ENCODE measurements around the gene DSPP.
"Not testable (repeated sequence)": the region's sequence is repeated elsewhere in the genome, so short reads cannot be mapped to it uniquely, and the experiment has no call there.

DSPP gene

DNA sequence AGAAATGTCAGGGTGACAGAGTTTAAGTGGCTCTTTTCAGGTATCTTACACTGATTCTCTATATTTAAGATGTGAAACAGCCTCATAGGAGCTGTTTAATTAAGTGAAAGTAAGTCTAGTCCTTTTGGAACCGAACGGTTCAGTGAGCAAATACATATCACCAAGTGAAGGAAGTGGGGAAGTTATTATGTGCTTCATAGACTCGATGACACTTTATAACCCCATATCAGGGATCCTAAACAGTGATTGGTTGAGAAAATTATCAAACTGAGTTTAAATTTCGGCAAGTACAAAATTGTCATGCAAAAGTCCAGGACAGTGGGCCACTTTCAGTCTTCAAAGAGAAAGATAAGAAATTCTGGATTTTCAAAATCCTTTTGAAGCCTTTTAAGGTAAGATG lies at the start of gene DSPP:
DSPP (plus strand) TSS at position 301 of the 400 bp plus-strand sequence. CDS start 2,380 bp downstream, outside the sequence.
- in situ Hi-C loops (cut with HindIII; ENCODE audit: low sequenced_read_pairs), result no loop called here

DNA sequence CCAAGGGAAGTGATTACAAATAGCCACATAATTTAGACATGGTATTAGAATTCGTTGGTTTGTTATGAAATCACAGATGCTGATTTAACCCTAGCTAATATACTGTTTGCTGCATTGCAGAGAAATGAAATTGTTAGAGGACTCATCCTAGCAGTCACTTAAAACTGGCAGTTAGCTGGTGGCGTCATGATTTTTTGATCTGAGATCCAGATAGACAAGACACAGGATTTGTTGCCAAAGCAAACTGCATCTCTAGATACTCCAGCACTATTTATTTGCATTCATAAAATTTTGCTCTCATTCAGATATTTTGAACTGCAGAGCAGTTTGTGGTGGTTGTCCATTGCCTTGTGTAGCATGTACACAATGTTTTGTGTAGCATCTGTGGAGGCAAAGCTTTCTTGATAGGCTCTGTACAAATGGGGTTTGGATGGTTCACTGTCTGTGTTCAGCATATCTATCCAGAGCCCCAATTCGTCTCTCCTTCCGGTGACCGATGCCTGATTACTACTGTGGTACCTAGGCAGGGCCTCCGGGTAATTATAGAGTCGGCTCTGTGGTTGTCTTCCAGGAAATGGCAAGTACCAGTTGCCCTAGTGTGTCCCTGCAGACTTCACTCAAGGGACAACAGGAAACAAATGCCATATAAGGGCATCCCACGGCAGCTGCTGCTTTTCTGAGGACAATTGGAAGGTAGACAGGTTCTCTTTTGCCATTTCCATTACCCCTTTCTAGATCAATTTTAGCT lies 49.1 kb upstream of the DSPP start:
- in situ Hi-C loops (cut with HindIII; ENCODE audit: low sequenced_read_pairs), result no loop called here

DNA sequence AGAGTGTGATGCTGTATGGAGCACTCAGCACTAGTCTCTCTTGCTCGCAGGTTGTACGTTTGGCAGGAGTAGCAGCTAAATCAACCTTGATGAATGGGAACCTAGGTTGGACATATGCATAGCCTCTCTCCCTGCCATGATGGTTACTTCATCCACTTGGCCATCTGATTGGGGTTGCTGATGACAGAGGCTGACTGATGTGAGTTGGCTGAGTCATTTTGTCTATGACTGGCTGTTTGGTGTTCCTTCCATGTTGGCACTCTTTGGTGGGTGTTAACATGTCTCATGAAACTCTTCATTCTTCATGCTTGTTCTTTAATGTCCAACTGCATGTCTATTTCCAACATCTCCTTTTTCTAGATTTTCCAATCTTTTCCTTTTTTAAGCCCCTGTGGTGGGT lies 47.5 kb upstream of the DSPP start:
- in situ Hi-C loops (cut with HindIII; ENCODE audit: low sequenced_read_pairs), result no loop called here

DNA sequence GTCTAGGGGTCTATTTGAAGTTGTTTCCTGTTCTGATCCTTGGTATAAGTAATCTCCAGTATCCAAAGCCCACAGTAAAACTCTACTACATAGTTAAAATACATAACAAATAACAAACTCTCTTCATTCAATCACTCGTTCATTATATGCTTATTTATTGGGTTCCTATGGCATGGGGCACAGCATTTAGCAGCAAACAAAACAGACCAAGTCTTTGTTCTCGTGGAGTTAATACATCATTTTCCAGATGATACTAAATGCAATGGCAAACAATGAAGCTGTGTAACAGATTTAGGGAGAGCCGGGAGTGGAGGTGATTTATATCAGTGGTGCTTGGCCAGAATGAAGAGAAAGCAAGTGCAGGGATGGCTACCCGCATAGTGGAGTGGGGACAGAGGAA lies 42.6 kb upstream of the DSPP start:
- in situ Hi-C loops (cut with HindIII; ENCODE audit: low sequenced_read_pairs), result no loop called here

DNA sequence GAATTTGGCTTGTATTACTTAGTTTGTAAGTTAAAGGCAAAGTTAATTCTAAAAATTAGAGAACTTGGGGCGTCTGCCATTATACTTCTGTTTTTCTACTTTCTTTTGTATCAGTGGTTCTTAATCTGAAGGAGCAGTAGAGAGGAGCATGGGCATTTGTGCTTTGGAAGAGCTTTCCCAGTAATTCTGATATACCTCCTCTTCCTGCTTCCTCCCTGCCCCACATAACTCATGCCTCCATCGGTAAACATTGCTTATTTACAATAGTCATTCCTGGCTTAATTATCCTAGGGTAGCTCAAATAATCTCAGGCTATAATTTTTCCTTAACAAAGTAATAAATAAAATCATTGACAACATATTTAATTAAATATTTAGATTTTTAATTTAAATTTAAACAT lies 42.1 kb upstream of the DSPP start:
- in situ Hi-C loops (cut with HindIII; ENCODE audit: low sequenced_read_pairs), result no loop called here

DNA sequence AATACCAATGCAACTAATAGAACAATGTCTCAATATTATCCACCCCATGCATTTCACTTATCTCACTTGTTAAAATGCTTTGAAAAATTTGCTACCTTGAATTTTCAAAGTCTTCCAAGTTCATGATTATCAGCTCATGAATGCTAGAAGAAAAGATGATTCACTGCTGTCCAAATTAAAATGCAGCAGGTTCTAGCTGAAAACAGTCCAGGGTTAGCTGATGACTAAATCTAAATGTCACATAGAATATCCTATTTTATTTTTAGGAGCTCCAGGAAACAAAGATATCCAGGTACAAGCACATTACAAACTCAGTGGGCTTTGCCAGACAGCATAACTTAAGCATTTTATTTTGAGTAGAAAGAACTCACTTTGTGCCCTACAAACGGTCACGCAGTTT lies 41.1 kb upstream of the DSPP start:
- in situ Hi-C loops (cut with HindIII; ENCODE audit: low sequenced_read_pairs), result no loop called here

DNA sequence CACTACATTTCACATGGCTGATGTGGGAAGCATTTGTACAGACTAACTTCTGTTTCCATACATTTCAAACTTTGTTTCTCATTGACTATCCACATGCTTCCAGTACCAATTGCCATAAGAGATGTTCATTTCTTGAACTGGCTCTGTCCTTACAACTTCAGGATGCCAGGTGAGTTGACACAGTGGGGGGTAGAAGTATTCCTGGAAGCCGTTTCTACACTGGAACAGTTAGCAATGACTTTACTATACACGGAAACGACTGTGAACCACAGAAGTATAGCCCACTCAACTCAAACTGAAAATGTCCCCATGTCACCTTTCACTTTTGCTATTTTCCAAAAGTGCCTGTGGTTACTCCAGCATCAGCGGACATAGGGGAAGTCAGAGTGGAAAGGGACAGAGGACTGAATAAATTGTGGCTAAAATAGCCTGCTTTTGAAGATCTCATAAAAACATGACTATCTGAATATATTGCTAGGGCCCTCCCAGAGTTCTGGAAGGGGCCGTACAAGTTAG lies 38.0 kb upstream of the DSPP start:
- in situ Hi-C loops (cut with HindIII; ENCODE audit: low sequenced_read_pairs), result no loop called here

DNA sequence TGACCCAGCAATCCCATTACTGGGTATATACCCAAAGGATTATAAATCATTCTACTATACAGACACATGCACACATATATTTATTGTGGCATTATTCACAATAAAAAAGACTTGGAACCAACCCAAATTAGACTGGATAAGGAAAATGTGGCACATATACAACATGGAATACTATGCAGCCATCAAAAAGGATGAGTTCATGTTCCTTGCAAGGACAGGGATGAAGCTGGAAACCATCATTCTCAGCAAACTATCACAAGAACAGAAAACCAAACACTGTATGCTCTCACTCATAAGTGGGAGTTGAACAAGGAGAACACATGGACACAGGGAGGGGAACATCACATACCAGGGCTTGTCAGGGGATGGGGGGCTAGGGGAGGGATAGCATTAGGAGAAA lies 34.0 kb upstream of the DSPP start:
- in situ Hi-C loops (cut with HindIII; ENCODE audit: low sequenced_read_pairs), result not testable (repeated sequence)

DNA sequence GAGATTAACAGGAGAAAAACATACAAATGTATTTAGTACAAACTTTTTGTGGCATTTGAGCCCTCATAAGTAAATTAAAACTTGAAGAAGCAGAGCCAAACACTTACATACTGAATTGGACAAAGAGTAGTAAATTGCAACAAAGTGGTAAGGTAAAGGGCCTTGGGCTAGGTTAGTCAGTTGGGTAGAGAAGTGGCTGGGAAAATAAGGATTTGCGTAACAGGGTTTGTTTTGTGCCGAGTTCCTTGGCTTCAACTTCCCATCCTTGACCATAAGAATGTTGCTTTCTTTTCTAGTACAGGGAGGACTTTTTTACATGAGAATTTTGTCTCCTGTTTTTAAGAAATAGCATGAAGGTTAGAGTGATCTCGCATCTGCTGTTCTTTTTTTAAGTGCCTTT lies 33.3 kb upstream of the DSPP start:
- in situ Hi-C loops (cut with HindIII; ENCODE audit: low sequenced_read_pairs), result no loop called here

DNA sequence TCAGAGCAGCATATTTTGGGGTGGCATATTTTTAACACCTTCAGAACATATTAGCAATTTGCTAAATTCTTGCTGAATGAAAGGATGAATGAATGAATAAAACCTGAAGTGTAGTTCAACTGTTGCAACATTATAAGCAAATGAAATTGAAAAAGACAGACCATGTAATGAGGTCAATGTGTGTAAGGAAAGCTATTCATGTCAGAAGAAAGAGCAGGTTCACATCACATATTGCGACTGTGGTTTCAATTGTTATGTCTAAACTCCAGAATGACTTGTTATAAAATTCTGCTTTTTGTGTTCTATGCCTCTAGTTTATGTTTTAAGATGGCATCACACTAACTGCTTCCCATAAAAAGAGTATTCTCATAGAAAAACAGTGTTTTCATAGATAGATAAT lies 32.9 kb upstream of the DSPP start:
- in situ Hi-C loops (cut with HindIII; ENCODE audit: low sequenced_read_pairs), result no loop called here

DNA sequence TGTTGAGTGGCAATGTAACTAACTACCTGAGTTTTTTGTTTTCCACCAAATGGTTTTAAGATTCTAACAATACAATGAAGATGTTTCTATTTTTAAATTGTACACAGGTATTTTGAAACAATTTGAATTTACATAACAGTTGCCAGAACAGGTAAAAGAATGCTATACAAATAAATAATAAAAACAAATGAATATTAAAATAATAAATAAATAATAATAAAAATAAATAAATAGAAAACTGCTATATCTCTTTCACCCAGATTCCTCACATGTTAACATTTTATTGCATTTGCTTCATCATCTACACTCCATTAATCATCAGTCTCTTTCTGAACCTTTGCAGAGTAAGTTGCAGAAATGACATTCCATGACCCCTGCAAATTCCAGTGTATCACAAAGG lies 32.3 kb upstream of the DSPP start:
- in situ Hi-C loops (cut with HindIII; ENCODE audit: low sequenced_read_pairs), result no loop called here

DNA sequence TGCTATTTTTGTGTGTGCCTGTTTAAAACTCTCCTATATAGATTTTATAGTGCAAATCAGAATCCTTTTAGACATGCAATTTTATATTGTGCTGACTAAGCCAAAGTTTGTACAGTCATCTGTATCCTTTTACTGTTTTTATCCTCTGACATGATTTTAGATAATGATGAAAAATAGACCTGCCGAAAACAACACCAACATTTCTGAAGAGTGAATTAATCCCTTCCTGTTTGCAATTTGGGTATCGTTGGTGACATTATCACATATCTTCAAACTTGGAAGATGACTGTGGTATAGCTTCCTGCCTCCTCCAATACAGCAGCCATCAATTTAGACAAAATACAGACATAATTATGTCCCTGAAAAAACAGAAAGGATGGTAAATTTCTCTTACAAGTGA lies 28.9 kb upstream of the DSPP start:
- in situ Hi-C loops (cut with HindIII; ENCODE audit: low sequenced_read_pairs), result no loop called here

DNA sequence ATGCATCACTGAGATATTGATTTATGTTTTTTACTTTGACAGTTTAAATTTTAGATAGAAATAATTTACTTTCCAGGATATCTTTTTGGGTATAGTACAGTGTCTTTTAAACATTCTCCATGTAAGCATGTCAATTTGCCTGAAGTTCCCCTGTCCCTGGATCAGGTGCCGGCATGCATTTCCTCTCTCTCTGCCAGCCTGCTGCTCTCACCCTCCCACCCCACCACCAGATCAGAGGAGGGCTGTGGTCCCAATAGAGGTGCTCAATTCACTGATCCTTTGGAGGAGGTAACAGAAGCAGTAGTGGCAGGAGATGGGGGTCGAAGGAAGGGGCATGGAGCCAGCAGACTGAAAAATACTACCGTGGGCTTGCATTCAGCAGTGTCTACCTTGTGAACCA lies 28.3 kb upstream of the DSPP start:
- in situ Hi-C loops (cut with HindIII; ENCODE audit: low sequenced_read_pairs), result no loop called here

DNA sequence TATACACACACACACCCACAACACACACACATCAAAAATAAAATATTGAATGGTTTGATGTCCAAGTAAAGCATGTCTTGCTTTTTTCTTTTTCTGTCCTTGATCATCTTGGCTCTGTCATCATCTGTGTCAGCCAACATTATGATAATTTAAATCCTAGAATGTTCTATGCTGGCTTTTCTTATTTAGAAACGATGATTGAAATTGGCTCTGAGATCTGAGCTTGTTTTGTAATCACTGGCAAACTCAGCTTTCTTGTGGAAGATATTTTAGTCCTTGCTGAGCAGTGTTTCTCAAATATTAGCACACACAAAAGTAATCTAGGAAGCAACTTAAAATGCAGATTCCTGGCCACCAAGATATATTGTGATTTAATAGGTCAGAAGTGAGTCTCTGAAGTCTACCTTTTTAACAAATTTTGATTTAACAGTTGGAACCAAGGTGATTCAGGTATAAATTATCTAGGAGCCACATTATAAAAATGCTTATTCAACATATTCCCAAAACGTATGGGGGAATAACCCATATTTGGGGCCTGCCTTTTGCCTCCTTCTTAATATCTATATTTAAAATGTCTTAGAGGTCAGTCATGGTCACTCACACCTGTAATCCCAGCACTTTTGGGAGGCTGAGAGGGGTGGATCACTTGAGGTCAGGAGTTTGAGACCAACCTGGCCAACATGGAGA lies 24.0 kb upstream of the DSPP start:
- in situ Hi-C loops (cut with HindIII; ENCODE audit: low sequenced_read_pairs), result no loop called here

DNA sequence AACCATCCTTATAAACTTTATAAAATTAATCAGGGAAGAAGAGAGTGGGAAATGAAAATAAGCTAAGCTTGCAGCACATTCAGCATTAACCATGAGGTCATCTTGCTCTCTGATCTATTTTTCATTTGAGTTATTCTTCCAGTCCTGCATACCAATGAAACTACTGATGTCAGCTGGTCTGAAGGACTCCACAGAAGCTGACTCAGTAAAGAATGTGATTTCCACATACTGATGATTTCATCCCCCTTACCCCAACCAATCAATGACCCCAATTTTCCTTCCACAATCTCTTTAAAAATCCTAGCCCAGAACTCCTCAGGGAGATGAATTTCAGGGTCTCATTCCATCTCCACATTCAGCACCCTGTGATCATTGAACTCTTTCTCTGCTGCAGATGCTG lies 18.8 kb upstream of the DSPP start:
- in situ Hi-C loops (cut with HindIII; ENCODE audit: low sequenced_read_pairs), result no loop called here

DNA sequence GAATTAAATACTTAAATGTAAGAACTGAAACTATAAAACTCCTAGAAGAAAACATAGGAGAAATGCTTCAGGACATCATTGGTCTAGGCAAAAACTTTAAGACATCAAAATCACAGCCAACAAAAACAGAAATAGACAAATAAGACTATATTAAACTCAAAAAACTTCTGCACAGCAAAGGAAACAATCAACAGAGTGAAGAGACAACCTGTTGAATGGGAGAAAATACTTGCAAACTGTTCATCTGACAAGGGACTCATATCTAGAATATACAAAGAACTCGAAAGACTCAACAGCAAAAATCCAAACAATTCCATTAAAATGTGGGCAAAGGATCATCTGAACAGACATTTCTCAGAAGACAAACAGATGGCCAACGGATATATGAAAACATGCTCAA lies 16.2 kb upstream of the DSPP start:
- in situ Hi-C loops (cut with HindIII; ENCODE audit: low sequenced_read_pairs), result no loop called here

DNA sequence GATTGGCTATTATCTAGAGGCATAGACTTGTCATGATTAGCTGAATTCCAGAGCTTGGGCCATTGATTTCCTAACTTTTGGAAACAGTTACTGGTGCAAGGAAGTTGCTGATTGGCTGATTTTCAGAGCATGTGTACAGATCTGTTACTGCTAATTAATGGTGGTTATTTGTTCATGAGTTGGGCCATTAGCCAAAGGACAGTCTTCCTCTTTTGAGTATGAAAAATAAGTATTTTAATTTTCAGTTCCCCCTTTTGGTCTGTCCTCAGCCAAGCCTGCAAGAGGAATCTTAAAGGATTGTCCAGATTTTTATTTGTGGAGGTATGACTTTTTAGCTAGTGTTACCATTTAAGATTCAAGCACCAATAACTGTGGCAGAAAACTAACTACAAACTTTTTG lies 7.0 kb upstream of the DSPP start:
- in situ Hi-C loops (cut with HindIII; ENCODE audit: low sequenced_read_pairs), result no loop called here

DNA sequence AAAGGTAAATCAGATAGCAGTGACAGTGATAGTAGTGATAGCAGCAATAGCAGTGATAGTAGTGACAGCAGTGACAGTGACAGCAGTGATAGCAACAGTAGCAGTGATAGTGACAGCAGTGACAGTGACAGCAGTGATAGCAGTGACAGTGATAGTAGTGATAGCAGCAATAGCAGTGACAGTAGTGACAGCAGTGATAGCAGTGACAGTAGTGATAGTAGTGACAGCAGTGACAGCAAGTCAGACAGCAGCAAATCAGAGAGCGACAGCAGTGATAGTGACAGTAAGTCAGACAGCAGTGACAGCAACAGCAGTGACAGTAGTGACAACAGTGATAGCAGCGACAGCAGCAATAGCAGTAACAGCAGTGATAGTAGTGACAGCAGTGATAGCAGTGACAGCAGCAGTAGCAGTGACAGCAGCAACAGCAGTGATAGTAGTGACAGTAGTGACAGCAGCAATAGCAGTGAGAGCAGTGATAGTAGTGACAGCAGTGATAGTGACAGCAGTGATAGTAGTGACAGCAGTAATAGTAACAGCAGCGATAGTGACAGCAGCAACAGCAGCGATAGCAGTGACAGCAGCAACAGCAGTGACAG lies 6.1 kb downstream of the DSPP start:
- in situ Hi-C loops (cut with HindIII; ENCODE audit: low sequenced_read_pairs), result no loop called here

DNA sequence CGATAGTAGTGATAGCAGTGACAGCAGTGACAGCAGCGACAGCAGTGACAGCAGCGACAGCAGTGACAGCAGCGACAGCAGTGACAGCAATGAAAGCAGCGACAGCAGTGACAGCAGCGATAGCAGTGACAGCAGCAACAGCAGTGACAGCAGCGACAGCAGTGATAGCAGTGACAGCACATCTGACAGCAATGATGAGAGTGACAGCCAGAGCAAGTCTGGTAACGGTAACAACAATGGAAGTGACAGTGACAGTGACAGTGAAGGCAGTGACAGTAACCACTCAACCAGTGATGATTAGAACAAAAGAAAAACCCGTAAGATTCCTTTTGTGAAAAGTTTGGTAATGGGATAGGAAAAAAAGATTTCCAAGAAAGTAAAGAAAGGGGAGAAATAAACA lies 7.9 kb downstream of the DSPP start:
- in situ Hi-C loops (cut with HindIII; ENCODE audit: low sequenced_read_pairs), result no loop called here

DNA sequence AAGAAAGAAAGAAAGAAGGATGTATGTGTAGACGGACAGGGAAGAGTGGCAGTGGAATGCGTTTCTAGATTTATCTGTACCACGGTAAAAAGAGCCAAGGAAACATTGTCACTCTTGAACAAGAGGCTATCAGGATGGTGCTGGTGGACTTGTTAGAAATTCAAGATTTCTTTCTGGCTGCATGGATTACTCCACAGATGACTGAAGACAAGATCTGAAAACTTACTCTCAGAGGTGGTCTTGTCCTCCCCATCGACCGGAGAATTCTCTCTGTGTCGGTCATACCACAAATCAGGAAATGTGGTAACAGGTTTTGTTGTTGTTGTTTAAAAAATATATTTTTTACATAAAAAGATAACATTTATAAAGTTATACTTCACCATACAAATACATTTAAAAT lies 11.8 kb downstream of the DSPP start:
- in situ Hi-C loops (cut with HindIII; ENCODE audit: low sequenced_read_pairs), result no loop called here

DNA sequence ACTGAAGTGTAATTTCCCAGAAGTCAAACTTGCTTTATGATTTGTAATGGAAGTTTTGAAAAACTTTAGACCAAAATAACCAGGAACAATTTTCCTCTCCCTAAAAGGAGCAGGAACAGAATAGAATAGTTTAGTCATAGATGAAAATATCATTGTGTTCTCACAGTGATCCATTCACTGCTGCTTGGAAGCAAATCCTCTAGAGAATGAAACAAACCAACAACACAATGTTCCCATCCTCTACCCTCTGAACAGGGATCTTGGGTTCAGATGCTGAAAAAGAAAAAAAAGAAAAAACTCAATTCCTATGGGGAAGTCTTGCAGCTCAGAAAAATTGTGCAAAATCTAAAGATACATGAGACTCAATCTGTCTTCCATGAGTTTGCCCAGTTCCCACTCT lies 12.2 kb downstream of the DSPP start:
- in situ Hi-C loops (cut with HindIII; ENCODE audit: low sequenced_read_pairs), result no loop called here

DNA sequence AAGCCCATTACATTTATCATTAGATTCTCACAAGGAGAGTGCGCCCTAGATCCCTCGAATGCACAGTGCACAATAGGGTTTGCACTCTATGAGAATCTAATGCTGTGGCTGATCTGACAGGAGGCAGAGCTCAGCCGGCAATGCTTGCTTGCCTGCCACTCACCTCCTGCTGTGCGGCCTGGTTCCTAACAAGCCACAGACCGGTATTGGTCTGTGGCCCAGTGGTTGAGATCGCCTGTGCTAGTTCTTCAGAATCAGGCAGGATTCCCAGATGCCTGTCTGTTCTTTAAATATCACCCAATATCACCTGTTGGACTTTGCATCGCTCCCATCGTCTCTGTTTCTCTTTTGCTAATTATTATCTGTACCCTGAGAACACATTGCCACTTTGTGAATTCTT lies 14.0 kb downstream of the DSPP start:
- in situ Hi-C loops (cut with HindIII; ENCODE audit: low sequenced_read_pairs), result no loop called here

Measured in DLD1 (cell line).